ENCODE measurements around the gene CDPF1.

GRCh38 chr22:46225631-46226030, 24.5 kb downstream of the CDPF1 start:
- TF ChIP-seq TAF1 (CRISPR knock-in tag; IDR thresholded peaks at IDR 0.05) (no peak), POLR2AphosphoS5 (IDR thresholded peaks at IDR 0.05; ENCODE audit: low read depth, low read length) (no peak), ELF3 (CRISPR knock-in tag; IDR thresholded peaks at IDR 0.05) (no peak)

Measured in HepG2 (cell line).